Measurements from ENCODE around the gene IL1R1. TPM values are rescaled to one million over a fixed set of nuclear protein-coding genes. Genes with fewer than 3 reads are reported as not detected.
A peak's percentile ranks its signal among the peaks of the same experiment; 100 is the strongest.

The IL1R1 gene
- total and polyA plus RNA-seq, 2 of the 4 experiments (the other 2 are of a cell fraction) = 6.5 to 13.8 TPM

- dilution Hi-C loops (cut with HindIII; ENCODE audit: low sequenced_read_pairs, unreplicated experiment) = loop anchor here (25.0 kb wide), 1 partner anchor 142 kb away; no protein-coding TSS in a partner anchor
- CTCF ChIA-PET = no interaction called here
These were observed 11.8 kb downstream of the IL1R1 start for GRCh38 chr2:102154364-102154763.

More at GRCh38 chr2:102154364-102154763, 11.8 kb downstream of the IL1R1 start:
- no peak overlapping the region for H2BK5ac ChIP-seq (ENCODE audit: low read depth, low read length, poor library complexity, severe bottlenecking)
- H2AK9ac ChIP-seq (replicated peaks; ENCODE audit: low read depth, low read length, poor library complexity) = no peak overlapping the region
- H3K9ac ChIP-seq (ENCODE audit: low read depth, low read length) = no peak overlapping the region
- H2AFZ ChIP-seq (replicated peaks; ENCODE audit: low read length, poor library complexity) = no peak overlapping the region
- TF ChIP-seq SMC3 (IDR thresholded peaks at IDR 0.05; ENCODE audit: low read depth, low read length) = no peak
- no peak for TF ChIP-seq NFE2L2 (IDR thresholded peaks at IDR 0.05; ENCODE audit: low read depth, low read length)
- TF ChIP-seq USF2 (IDR thresholded peaks at IDR 0.05; ENCODE audit: low read depth, low read length) = no peak
- TF ChIP-seq CHD1 (IDR thresholded peaks at IDR 0.05; ENCODE audit: low read depth, low read length) = no peak
- TF ChIP-seq BHLHE40 (IDR thresholded peaks at IDR 0.05; ENCODE audit: low read depth, low read length) = no peak
- TF ChIP-seq, protein P1, sequence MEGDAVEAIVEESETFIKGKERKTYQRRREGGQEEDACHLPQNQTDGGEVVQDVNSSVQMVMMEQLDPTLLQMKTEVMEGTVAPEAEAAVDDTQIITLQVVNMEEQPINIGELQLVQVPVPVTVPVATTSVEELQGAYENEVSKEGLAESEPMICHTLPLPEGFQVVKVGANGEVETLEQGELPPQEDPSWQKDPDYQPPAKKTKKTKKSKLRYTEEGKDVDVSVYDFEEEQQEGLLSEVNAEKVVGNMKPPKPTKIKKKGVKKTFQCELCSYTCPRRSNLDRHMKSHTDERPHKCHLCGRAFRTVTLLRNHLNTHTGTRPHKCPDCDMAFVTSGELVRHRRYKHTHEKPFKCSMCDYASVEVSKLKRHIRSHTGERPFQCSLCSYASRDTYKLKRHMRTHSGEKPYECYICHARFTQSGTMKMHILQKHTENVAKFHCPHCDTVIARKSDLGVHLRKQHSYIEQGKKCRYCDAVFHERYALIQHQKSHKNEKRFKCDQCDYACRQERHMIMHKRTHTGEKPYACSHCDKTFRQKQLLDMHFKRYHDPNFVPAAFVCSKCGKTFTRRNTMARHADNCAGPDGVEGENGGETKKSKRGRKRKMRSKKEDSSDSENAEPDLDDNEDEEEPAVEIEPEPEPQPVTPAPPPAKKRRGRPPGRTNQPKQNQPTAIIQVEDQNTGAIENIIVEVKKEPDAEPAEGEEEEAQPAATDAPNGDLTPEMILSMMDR (conservative IDR thresholded peaks at IDR 0.05; ENCODE audit: low read depth, low read length) = no peak
- TF ChIP-seq FOS (IDR thresholded peaks at IDR 0.05; ENCODE audit: low read depth, low read length) = no peak
- no peak for TF ChIP-seq RAD21 (IDR thresholded peaks at IDR 0.05; ENCODE audit: low read length)
- TF ChIP-seq POLR2A (IDR thresholded peaks at IDR 0.05; ENCODE audit: low read depth, low read length) = no peak
- no peak for TF ChIP-seq RCOR1 (IDR thresholded peaks at IDR 0.05; ENCODE audit: insufficient replicate concordance, low read length)
- no peak for TF ChIP-seq MAZ (IDR thresholded peaks at IDR 0.05; ENCODE audit: borderline replicate concordance, low read depth, low read length)
- TF ChIP-seq, protein P2, sequence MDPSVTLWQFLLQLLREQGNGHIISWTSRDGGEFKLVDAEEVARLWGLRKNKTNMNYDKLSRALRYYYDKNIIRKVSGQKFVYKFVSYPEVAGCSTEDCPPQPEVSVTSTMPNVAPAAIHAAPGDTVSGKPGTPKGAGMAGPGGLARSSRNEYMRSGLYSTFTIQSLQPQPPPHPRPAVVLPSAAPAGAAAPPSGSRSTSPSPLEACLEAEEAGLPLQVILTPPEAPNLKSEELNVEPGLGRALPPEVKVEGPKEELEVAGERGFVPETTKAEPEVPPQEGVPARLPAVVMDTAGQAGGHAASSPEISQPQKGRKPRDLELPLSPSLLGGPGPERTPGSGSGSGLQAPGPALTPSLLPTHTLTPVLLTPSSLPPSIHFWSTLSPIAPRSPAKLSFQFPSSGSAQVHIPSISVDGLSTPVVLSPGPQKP (IDR thresholded peaks at IDR 0.05; ENCODE audit: borderline replicate concordance, low read depth, low read length) = no peak
- TF ChIP-seq RFX5 (IDR thresholded peaks at IDR 0.05; ENCODE audit: low read depth, low read length) = no peak
- no peak for TF ChIP-seq CEBPB (IDR thresholded peaks at IDR 0.05; ENCODE audit: low read depth, low read length)
- TF ChIP-seq MXI1 (IDR thresholded peaks at IDR 0.05; ENCODE audit: borderline replicate concordance, low read depth, low read length) = no peak
- no peak for TF ChIP-seq MAFK (IDR thresholded peaks at IDR 0.05; ENCODE audit: low read depth, low read length)
- no peak for ATAC-seq (ENCODE audit: low read depth)
- H4K91ac ChIP-seq (ENCODE audit: insufficient read depth, low read depth, low read length) = no peak overlapping the region
- H2BK120ac ChIP-seq (ENCODE audit: low read depth, low read length) = no peak overlapping the region
- H3K4me3 ChIP-seq (ENCODE audit: insufficient read depth, low read depth, low read length) = no peak overlapping the region
- H3K4me2 ChIP-seq (ENCODE audit: low read depth, low read length) = no peak overlapping the region
- BruUV-seq (replicated peaks) = no TSS peak
- in situ Hi-C loops (cut with MboI; ENCODE audit: low sequenced_read_pairs) (no loop called here), intact Hi-C loops (cut with micrococcal nuclease) (no loop called here)
- POLR2A ChIA-PET (ENCODE audit: unreplicated experiment) = no interaction called here
- no peak overlapping the region for H3K56ac ChIP-seq (ENCODE audit: extremely low read depth, insufficient read depth, low read length)
- DNase-seq = no peak
- H3K14ac ChIP-seq (replicated peaks; ENCODE audit: low read depth, low read length) = no peak overlapping the region
- H2BK15ac ChIP-seq (ENCODE audit: low read depth, low read length) = no peak overlapping the region
- H3K4ac ChIP-seq (ENCODE audit: low read depth, low read length) = no peak overlapping the region
- H2BK20ac ChIP-seq (ENCODE audit: low read depth, low read length) = no peak overlapping the region
- no peak overlapping the region for H2AK5ac ChIP-seq (ENCODE audit: low read depth, low read length)
- H3K27ac ChIP-seq (ENCODE audit: insufficient read depth, low read length) = no peak overlapping the region
- peaks cover 14 to 35% of the 10 kb centered on the region in 2 experiments for H3K79me1 ChIP-seq (ENCODE audit: low read depth in 1 of 2, low read length in 2 of 2)
- no peaks in the 10 kb centered on the region for H3K27me3 ChIP-seq (ENCODE audit: control insufficient read depth, insufficient read depth, low read length)
- 0 out of 2 replicates have a peak, but pooled peaks cover 4% of the 10 kb centered on the region for H3K9me1 ChIP-seq (ENCODE audit: insufficient read depth, low read length)
- no peak overlapping the region for H4K5ac ChIP-seq (ENCODE audit: low read depth, low read length)
- peaks cover 1% of the 10 kb centered on the region; the same call in 1 of the 2 replicates for H3K9me3 ChIP-seq (ENCODE audit: control insufficient read depth, insufficient read depth, low read length)
- peaks cover 7% of the 10 kb centered on the region for H4K20me1 ChIP-seq (ENCODE audit: insufficient read depth, low read length)
- peak overlapping the region; percentile 14; the same call in 1 of the 2 replicates for H3K18ac ChIP-seq (ENCODE audit: low read depth, low read length)
- no peak overlapping the region for H4K8ac ChIP-seq (ENCODE audit: low read depth in 2 of 2, low read length in 2 of 2)
- peaks cover 20% of the 10 kb centered on the region for H3K4me1 ChIP-seq (ENCODE audit: control insufficient read depth, insufficient read depth, low read length)
- H3K36me3 ChIP-seq (ENCODE audit: control insufficient read depth, insufficient read depth, low read length) = peaks cover 60% of the 10 kb centered on the region
- 85% methylated on average over 4 of the region's 6 CpGs; no CpG with 5 or more reads in 1 of the 2 experiments for WGBS, 2 experiments (ENCODE audit: extremely low coverage in 2 of 2, insufficient read length in 1 of 2)
- H3K23ac ChIP-seq (ENCODE audit: low read depth, low read length) = no peak overlapping the region

Data from IMR-90 (cell line).